PFSK-1 (cell line): ENCODE measurements around the gene NPC1L1.

ENCODE experiments used
- FOXP2 ChIP-seq: optimal IDR thresholded peaks from 2 replicates; pipeline ENCODE3; 2011; ENCODE audit warnings: borderline replicate concordance, control low read depth, inconsistent platforms; ENCODE audit not compliant: insufficient read depth; ENCODE audit errors: extremely low read length, extremely low read depth
- POLR2AphosphoS5 ChIP-seq: IDR thresholded peaks from 2 replicates; pipeline ENCODE4 v1.6.1; 2012; ENCODE audit warnings: low read depth, mild to moderate bottlenecking, control low read depth, low read length, moderate library complexity
- REST ChIP-seq, 2 experiments: IDR thresholded peaks; 2 replicates each; pipeline versions ENCODE4 v1.6.1 to v1.8.0; 2011 to 2012; ENCODE audit warnings: low read depth in 2 of 2, low read length in 2 of 2, control low read depth in 1 of 2, inconsistent platforms in 1 of 2, mild to moderate bottlenecking in 1 of 2, moderate library complexity in 1 of 2; ENCODE audit not compliant: insufficient read depth in 1 of 2
- SIN3A ChIP-seq: IDR thresholded peaks from 2 replicates; pipeline ENCODE4 v1.6.1; 2012; ENCODE audit warnings: mild to moderate bottlenecking, low read length, moderate library complexity, borderline replicate concordance; ENCODE audit not compliant: insufficient read depth
- TAF1 ChIP-seq: IDR thresholded peaks from 2 replicates; pipeline ENCODE4 v1.6.1; 2012; ENCODE audit warnings: low read length, control low read depth, borderline replicate concordance; ENCODE audit not compliant: insufficient read depth

NPC1L1 gene

GRCh38 chr7:44555350-44555749, 14.2 kb upstream of the NPC1L1 start:
- no peak for TF ChIP-seq FOXP2
- no peak for TF ChIP-seq SIN3A
- no peak for TF ChIP-seq POLR2AphosphoS5
- TF ChIP-seq TAF1 = no peak
- TF ChIP-seq REST (IDR thresholded peaks at IDR 0.05; ENCODE audit: insufficient read depth in 1 of 2, low read depth in 2 of 2, low read length in 2 of 2) = no peak

GRCh38 chr7:44549457-44549856, 8.3 kb upstream of the NPC1L1 start:
- TF ChIP-seq REST (IDR thresholded peaks at IDR 0.05; ENCODE audit: insufficient read depth in 1 of 2, low read depth in 2 of 2, low read length in 2 of 2) = no peak
- TF ChIP-seq SIN3A = no peak
- TF ChIP-seq TAF1 = no peak
- TF ChIP-seq POLR2AphosphoS5 = no peak
- no peak for TF ChIP-seq FOXP2

GRCh38 chr7:44548893-44549292, 7.8 kb upstream of the NPC1L1 start:
- TF ChIP-seq SIN3A (no peak), TAF1 (no peak), FOXP2 (no peak), REST (IDR thresholded peaks at IDR 0.05; ENCODE audit: insufficient read depth in 1 of 2, low read depth in 2 of 2, low read length in 2 of 2) (no peak), POLR2AphosphoS5 (no peak)

GRCh38 chr7:44547536-44548231, 6.6 kb upstream of the NPC1L1 start:
- TF ChIP-seq POLR2AphosphoS5 (no peak), FOXP2 (no peak), REST (IDR thresholded peaks at IDR 0.05; ENCODE audit: insufficient read depth in 1 of 2, low read depth in 2 of 2, low read length in 2 of 2) (no peak), TAF1 (no peak), SIN3A (no peak)

GRCh38 chr7:44541876-44542610, 913 bp upstream of the NPC1L1 start:
- TF ChIP-seq SIN3A (no peak), POLR2AphosphoS5 (no peak), TAF1 (no peak), FOXP2 (no peak), REST (IDR thresholded peaks at IDR 0.05; ENCODE audit: insufficient read depth in 1 of 2, low read depth in 2 of 2, low read length in 2 of 2) (no peak)
